Hematopoietic multipotent progenitor cell treated with erythropoietin and hydrocortisone succinate and interleukin-3 and kit ligand, for 6 days (in vitro differentiated cells): ENCODE results near the gene RPS8.
A peak's percentile ranks its signal among the peaks of the same experiment; 100 is the strongest.
"Not testable (repeated sequence)": the region's sequence is repeated elsewhere in the genome, so short reads cannot be mapped to it uniquely, and the experiment has no call there.

Experiments
- DNase-seq: peaks from one replicate; pipeline ENCODE4 v3.0.0-alpha.2; 2015

RPS8 gene

DNA sequence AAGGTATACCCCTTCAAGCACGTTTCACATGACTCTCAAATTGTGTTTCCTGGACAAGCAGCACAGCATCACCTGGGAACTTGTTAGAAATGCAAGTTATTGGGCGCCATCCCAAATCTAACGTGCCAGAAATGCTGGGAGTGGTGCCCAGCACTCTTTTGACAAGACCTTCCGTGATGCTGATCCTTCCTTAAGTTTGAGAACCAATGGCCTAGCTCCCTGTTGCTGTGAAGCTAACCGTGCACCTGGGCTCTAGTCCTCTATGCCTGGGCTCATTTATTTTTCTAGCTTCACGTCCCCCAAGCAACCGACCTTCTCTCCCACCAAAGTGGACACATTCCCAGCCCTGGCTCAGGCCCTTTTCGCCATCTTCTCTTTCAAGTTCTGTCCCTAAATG is 8.4 kb downstream of the RPS8 start:
- no peak for DNase-seq

DNA sequence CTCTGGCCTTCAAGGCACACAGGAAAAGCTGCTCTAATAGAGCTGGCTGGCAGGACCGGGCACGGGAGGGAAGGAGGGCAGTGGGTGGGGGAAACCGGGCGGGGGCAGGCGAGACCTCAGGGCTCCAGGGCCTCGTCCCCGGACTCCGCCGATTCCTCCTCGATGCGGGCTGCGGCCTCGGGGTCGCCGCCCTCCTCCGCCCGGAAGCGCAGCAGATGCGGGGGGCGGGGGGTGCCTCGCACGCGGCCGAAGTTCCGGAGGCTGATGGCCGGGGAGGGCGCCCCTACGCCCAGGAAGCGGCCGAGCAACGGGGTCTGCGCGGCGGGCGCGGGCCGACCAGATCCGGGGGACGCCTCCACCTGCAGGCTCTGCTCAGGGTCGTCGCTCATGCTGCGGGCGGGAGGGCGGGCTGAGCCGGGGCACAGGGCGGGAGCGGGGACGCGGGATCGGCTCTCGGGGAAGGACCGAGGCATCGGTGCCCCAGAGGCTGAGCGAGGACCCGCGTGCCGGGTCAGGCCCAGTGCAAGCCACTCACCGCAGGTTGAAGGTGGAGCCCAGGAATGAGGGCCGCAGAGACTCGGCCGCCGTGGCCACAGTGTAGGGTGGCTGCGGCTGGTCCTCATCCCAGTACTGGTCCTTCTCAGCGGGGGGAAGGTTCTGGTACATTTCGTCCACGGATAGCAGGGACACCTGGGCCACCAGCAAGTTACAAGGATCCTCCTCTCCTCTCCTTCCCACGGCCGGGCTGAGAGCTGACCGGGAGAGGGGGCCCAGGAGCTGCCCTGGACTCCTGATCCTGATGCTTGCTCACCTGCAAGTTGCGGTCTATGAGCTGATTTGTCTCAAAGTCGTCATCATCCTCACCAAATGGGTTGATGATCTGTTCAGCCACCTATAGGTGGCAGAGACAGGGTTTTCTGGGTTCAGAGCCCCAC is 9.0 kb downstream of the RPS8 start:
- peak; percentile 53 for DNase-seq

DNA sequence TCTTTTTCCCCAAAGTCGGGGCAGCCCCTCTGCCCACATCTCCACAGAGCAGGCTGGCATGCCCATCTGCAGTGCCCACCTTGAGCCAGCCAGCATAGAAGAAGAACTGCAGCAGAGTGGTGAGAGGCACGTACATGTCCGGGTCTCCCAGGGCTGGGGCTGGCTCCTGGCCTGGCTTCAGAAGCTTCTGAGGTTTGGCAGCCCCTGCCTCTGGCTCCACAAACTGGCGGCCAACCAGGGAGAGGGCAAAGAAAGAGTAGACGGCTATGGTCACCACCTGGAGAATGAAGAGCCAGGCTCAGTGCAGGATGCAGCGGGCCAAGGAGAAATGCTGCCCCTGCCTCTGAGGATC is 9.7 kb downstream of the RPS8 start:
- DNase-seq: no peak

DNA sequence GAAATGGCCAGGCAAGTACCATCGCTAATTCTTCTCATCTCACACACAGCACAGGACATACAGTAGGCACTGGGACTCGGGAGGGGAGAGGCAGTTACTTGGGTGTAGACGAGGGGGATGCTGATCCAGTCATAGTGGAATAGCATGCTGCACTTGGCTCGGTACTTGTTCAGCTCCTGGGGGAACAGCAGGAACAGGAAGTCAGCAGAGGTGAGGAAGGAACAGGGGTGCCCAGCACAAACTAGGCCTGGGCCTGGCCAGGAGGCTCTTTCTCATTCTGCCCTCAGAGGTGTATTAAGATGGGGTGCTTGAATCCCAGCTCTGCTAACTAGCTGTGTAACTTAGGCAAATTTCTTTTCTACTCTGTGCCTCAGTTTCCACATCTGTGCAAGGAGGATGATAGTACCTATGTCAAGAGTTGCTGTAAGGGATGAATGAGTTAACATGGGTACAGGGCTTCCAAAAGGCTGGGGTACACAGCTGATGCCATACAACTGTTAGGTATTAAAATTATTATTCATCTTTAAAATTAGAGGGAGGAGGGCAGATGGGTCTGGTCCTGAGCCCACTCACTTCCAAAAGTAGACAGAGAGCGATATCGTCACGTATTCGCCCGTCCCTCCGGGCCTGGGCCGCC is 10.3 kb downstream of the RPS8 start:
- DNase-seq: no peak

DNA sequence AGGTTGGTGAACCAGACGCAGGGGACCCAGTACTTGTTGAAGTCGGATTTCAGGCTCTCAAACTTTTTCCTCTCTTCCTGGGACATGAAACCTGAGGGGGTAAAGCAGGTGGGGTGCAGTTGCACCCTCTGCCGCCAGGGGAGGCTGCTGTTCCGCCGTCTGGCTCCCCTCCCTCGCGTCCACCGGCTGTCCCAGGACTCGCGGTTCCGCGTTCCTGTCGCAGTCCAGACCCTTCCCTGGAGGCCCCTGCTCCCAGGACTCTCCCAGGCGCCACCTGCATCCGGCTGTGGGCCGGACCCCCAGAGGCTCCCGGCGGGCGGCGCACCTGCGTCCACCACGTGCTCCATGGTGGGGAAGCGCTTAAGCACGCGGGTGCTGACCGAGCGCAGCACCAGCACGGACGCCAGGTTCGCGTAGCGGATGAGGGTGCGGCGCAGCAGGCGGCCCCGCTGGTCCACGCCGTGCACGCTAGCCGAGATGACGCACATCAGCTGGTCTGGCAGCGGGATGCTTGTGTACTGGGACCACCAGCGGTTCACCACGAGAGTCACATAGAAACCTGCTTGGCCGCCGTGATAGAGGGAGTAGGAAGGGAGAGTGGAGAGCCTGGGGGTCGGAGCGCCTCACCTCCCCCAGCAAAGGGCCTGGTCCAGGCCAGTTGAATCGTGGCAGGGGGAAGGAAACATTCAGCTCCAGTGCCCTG is 10.9 kb downstream of the RPS8 start:
- peak; percentile 83 for DNase-seq

DNA sequence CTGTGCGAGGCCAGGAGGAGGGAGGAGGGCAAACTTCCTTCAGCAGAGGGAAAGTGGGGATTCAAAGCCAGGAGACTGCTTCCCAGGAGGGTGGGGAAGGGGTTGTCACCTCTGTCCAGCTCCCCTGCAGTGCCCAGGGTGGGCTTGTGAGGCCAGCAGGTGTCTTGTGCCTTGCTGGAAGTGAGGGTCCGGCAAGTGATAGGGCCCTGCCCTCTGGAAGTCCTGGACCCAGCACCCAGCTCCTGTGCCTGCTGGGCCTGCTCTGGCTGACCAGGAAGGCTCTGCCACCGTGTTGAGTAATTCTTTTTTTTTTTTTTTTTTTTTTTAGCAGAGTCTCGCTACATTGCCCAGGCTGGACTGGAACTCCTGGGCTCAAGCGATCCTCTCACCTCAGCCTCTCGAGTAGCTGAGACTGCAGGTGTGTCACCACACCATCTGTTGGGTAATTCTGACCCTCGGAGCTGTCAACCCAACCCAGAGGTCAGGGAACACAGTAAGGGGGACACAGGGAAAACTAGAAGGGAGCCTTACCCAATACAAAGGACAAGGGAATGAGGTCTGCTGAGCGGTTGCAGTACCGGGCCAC is 11.6 kb downstream of the RPS8 start:
- DNase-seq: no peak

DNA sequence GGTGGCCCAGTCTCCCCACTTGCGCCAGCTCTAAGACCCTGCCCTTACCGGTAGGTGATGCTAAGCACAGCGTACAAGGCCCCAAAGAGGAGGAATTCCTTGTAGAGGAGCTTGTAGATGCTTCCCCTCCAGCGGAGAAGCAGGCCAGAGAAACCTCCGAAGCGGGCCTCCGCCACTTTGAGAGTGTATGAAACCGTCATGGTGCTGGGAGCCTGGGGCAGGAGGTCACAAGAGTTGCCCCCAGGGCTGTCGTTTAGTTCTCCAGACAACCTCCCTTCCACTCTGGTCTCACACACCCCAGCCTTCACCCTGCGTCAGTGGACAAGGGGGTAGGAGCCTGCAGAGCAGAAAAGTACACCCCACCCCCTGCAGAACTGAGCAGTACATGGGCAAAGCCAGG is 12.2 kb downstream of the RPS8 start:
- DNase-seq: no peak

DNA sequence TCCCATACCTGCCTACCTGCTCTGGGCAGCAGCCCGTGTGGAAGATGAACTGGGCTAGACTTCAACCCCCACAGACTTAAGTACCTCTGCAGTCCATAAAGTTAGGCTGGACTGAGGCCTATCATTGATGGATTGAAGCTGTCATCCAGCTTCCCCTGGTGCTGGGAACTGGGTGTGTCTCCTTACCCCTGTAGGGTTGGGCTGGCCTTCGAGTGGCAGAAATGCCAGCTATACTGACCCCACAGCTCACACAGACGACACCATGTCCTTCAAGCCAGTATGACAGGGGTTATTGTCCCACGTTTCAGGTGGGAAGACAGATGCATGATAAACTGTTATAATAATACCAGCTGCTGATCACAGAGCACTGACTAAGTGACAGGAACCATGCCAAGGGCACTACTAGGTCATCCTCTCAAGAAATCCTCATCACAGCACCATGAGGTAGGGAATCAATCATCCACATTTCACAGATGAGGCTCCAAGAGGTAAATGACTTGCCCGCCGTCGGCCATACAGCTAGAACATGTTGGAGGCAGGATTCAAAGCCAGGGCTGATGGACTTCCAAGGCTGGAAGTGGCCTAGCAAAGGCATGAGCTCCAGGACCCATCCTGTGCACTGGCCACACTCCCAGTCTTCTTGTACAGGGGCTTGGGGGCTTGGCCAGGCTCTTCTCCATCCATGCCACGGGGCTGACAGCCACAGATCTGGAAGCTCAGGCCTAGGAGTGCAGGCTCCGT is 12.9 kb downstream of the RPS8 start, which contains the start of gene BEST4:
Gene BEST4 (minus strand): TSS at position 51 of the 741 bp plus-strand sequence. CDS start 465 bp downstream, outside the sequence.
- no peak for DNase-seq

DNA sequence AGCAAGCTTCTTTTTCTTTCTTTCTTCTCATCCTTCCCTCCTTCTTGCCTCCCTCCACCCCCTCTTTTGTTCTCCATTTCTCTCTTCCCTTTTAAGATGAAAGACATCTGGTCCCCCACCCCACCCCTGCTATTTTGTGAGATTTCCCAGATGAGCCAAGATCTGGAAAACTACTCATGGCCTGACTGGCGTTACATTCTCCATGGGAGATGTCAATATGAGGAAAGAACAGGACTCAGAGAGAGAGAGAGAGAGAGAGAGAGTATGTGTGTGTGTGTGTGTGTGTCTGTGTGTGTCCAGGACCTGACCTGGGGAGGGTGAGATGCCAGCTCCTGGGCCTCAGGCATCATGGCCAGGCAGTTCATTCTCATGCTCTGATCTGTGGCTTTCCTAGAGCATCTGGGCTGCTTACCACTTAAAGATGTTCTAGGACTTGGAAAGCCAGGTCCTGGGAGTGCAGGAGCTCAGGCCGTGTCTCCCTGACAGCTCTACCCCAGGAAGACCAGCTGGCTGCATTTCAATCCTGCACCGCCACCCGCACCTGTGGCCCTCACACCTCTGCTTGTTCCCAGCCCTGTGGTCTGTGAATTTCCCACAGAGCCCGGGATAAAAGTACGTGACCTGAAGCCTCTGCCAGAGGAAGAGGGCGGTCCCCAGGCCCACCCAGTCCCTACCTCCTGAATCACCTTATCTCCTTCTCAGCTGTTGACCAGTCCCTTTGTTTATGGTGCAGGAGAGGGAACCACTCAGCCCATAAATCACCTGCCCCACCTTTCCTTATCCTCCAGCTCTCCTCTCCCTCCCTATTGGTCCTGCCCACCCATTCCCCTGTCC is 15.8 kb downstream of the RPS8 start:
- no peak for DNase-seq

DNA sequence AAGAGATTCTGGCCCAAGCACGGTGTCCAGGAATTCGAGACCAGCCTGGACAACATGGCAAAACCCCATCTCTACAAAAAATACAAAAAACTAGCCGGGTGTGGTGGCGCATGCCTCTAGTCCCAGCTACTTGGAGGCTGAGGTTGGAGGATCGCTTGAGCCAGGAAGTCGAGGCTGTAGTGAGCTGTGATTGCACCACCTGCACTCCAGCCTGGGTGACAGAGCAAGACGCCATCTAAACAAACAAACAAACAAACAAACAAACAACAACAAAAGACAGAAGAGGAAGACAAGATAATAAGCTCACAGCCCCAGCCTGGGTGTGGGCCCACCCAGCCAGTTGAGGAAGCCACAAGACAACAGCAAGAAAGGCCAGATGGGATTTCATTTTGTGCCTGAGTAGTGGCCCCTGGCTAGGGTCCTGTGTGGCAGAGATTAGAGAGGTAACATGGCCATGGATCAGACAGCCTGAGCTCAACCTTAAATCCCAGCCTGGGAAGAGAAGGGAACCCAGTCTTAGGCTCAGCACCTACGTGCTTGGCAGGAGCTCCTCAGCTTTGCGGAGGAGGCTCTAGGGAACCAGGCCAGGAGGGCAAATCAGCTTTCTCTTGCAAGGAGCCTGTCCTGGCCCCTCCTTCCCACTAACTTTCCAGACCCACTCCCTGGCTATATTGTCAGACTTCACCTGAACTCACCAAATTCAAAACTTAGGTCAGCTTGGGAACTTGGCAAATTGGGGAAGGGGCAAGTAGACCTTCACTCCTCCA is 17.6 kb downstream of the RPS8 start:
- no peak for DNase-seq

DNA sequence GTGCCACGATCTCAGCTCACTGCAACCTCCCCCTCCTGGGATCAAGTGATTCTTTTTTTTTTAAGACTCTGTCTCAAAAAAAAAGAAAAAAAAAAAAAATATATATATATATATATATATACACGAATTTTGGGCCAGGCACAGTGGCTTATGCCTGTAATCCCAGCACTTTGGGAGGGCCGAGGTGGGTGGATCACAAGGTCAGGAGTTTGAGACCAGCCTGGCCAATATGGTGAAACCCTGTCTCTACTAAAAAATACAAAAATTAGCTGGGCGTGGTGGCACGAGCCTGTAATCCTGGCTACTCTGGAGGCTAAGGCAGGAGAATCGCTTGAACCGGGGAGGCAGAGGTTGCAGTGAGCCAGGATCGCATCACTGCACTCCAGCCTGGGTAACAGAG is 22.5 kb downstream of the RPS8 start:
- DNase-seq: not testable (repeated sequence)

DNA sequence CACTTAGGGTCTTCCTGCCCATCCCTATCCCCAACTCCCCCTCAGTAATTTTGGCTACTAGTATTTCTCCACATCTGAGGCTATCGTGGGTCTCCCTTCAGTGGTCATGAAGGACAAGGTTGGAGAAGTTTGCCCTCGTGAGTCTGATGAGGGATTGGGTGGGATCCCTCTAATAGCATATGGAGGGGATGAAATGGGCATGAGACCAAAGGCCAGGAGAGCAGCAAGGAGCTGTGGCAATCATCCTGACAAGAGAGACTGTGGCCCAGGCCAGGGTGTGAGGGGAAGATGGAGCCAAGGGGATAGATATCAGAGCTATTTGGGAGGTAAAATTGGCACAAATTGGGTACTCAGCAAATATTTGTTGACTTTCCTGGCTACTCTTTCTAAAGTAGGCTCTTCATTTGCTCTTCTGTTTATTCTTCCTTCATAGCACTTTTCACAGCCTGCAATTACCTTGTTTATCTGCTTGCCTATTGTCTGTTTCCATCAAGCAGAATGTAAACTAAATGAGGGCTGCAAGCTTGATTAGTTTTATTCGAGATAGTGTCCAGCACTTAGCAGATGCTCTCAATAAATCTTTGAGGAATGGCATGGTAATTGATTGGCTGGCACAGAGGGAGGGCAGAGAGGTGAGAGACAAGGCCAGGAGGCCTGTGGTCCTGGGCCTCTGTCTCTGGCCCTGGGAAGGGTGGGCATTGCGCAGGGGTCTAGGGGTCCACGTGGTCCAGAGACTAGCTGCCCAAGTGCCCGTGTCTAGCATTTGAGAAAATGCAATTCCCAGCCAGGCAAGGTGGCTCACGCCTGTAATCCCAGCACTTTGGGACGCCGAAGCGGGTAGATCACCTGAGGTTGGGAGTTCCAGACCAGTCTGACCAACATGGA is 23.4 kb downstream of the RPS8 start:
- DNase-seq: no peak

DNA sequence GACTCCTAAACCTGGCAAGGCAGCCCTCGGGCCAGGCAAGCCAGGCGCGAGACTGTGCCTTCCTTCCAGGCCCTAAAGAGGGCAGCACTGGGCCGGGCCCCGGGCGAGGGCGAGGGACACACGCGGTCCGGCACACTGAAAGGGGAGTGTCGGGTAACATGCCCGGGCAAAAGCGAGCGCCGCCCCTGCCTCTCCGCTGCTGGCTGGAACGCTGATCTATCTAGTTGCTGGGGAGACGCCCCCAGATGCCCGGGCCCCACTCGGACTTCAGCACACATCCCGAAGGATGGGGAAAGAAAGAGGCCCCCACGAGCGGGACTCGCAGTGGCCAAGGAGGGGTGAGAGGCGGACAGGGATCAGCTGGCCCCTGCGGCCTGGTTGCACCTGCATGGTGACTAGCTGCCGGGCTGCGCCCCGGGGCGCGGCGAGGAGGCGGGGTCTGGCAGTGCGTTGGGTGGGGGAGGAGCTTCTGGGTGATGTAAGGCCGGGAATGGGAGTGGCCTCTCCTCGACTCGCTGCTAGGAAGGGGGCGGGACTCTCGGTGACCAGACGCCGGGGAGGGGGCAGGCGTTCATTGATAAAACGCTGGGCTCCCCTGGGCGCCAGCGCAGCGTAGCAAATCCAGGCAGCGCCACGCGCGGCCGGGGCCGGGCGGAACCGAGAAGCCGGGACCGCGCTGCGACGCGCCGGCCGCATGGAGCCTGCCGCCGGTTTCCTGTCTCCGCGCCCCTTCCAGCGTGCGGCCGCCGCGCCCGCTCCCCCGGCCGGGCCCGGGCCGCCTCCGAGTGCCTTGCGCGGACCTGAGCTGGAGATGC is 24.6 kb downstream of the RPS8 start, which contains the start of gene PLK3:
Gene PLK3 (plus strand): TSS at position 608 of the 815 bp plus-strand sequence. CDS start 87 bp downstream, at position 695.
- peak; percentile 100 for DNase-seq

DNA sequence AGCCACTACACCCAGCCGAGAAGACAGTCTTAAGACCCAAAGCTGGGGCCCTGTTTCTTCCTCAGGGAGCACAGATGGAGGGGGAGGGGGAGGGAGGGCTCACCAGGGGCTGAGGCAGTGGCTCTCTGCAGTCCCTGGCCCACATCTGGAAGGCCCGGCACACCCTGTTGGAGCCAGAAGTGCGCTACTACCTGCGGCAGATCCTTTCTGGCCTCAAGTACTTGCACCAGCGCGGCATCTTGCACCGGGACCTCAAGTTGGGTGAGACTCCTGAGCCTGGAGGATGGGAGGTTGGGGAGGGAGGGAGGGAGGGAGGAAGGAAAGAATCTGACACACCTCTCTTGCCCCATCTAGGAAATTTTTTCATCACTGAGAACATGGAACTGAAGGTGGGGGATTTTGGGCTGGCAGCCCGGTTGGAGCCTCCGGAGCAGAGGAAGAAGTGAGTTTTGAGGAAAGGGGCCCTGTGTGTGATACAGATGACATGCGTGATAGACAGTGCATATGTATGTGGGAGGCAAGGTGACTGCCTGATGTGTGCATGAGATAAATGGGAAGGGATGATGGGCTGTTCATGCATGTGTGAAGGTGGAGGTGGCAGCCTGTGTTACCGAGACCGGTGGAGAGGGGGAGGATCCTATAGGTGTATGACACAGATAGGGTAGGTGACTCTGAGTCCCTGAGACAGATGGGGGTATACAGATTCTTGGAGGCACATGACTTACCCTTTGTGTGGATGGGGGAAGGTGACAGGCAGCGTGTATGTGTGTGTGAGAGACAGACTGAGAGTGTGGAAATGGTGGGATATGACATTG is 26.4 kb downstream of the RPS8 start:
- no peak for DNase-seq

DNA sequence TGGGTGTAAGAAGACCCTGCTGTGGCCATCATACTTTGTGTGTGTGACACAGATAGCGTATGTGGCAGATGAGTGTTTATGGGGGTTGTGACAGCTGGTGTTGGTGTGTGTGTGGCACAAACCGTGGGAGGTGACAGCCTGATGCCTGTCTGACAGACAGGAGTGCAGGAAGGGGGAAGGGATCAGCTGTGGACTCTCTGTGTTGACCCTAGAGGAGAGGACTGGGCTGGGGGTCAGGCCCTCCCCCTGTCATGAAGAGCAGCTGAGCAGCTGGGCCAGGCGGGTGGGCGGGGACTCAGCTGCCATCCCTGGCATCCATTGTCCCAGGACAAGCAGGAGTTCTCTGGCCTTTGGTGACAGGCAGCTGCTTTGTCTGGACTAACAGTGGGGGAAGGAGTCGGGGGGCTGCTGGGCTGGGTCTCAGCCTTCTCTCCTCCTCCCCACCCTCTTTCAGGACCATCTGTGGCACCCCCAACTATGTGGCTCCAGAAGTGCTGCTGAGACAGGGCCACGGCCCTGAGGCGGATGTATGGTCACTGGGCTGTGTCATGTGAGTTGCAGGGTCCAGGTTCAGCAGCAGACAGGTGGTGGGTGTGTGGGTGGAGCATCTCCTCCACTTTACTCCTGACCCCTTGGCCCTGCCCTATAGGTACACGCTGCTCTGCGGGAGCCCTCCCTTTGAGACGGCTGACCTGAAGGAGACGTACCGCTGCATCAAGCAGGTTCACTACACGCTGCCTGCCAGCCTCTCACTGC is 27.1 kb downstream of the RPS8 start:
- no peak for DNase-seq

DNA sequence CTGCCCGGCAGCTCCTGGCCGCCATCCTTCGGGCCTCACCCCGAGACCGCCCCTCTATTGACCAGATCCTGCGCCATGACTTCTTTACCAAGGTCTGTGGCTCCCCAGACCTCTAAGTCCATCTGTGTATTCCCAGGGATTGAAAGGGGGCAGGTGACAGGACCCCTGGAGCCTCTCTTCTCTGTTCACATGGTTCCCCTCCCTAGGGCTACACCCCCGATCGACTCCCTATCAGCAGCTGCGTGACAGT is 27.6 kb downstream of the RPS8 start:
- DNase-seq: no peak
